Endothelial cell of umbilical vein (primary cell): ENCODE measurements around the gene PIK3AP1. TPM values are rescaled to one million over a fixed set of nuclear protein-coding genes. Genes with fewer than 3 reads are reported as not detected.
"Not testable (repeated sequence)": the region's sequence is repeated elsewhere in the genome, so short reads cannot be mapped to it uniquely, and the experiment has no call there.

Experiments used
- BruUV-seq: library from RNA; stranded (reverse); fragments of 400-500 nt; replicated peaks from 2 replicates; lab custom pipeline; 2021; lab: Mats Ljungman, UMichigan
- CTCF ChIA-PET: fragments of 300-600, 350-600 bp; sonication (Branson Sonifier 250); formaldehyde crosslinking; loops from one replicate; lab custom pipeline; 2021; ENCODE audit warnings: antibody characterized with exemption, inconsistent platforms; lab: Charles Lee
- POLR2A ChIA-PET: fragments of 300-600, 350-600 bp; sonication (Branson Sonifier 250); formaldehyde crosslinking; loops from one replicate; lab custom pipeline; 2021; ENCODE audit warnings: antibody characterized with exemption, inconsistent platforms; lab: Charles Lee
- DNase-seq: peaks from one replicate; pipeline ENCODE4 v3.0.0-alpha.2; 2011; ENCODE audit warnings: low read depth, low spot score
- FAIRE-seq: peaks from 2 replicates; lab custom pipeline; 2011; peaks lifted over from hg19 to GRCh38; lab: Jason Lieb, UNC
- H2AFZ ChIP-seq: 2 replicates; pipeline ENCODE4 v1.6.0; 2012; ENCODE audit warnings: low read depth, low read length, control low read depth, inconsistent platforms
- H3K27ac ChIP-seq: 2 replicates; pipeline ENCODE4 v1.5.1; 2011; ENCODE audit warnings: low read depth, mild to moderate bottlenecking, control low read depth, low read length, moderate library complexity; ENCODE audit not compliant: insufficient read depth
- H3K27me3 ChIP-seq, 2 experiments: 2 replicates each; pipeline versions ENCODE4 v1.6.0 to v1.6.1; 2011; ENCODE audit warnings: low read length in 2 of 2, mixed read lengths in 1 of 2; ENCODE audit not compliant: control insufficient read depth in 2 of 2, insufficient read depth in 2 of 2
- H3K36me3 ChIP-seq, 2 experiments: 2 replicates in 1 of 2; 3 replicates in 1 of 2; pipeline ENCODE4 v1.5.1; 2011; ENCODE audit warnings: low read length in 2 of 2, mild to moderate bottlenecking in 1 of 2, moderate library complexity in 1 of 2; ENCODE audit not compliant: control insufficient read depth in 2 of 2, insufficient read depth in 2 of 2; ENCODE audit errors: extremely low read depth in 1 of 2
- H3K4me1 ChIP-seq: 3 replicates; pipeline ENCODE4 v1.5.1; 2011; ENCODE audit warnings: mild to moderate bottlenecking, low read length; ENCODE audit not compliant: control insufficient read depth, insufficient read depth; ENCODE audit errors: extremely low read depth
- H3K4me2 ChIP-seq: 2 replicates; pipeline ENCODE4 v1.6.1; 2011; ENCODE audit warnings: low read length, control low read depth, mixed read lengths; ENCODE audit not compliant: insufficient read depth
- H3K4me3 ChIP-seq, 3 experiments: fragments of 200-600 bp in 1 of 3; sonication (generic), shearing (Covaris generic) in 1 of 3; replicated peaks in 1 of 3; 2 replicates each; pipeline ENCODE4 v1.5.1; 2011 to 2016; ENCODE audit warnings: control low read depth in 3 of 3, low read length in 3 of 3, mild to moderate bottlenecking in 2 of 3, inconsistent platforms in 1 of 3, low read depth in 1 of 3, moderate library complexity in 1 of 3; ENCODE audit not compliant: insufficient read depth in 1 of 3
- H3K79me2 ChIP-seq: 2 replicates; pipeline ENCODE4 v1.6.0; 2012; ENCODE audit warnings: low read length, inconsistent platforms; ENCODE audit not compliant: control insufficient read depth, insufficient read depth
- H3K9ac ChIP-seq: replicated peaks from 2 replicates; pipeline ENCODE3; 2011; ENCODE audit warnings: low read length, control low read depth; ENCODE audit not compliant: insufficient read depth; ENCODE audit errors: extremely low read depth
- H3K9me1 ChIP-seq: replicated peaks from 3 replicates; pipeline ENCODE4 v1.6.0; 2011; ENCODE audit warnings: mild to moderate bottlenecking, low read length; ENCODE audit not compliant: control insufficient read depth, insufficient read depth; ENCODE audit errors: extremely low read depth
- H3K9me3 ChIP-seq: replicated peaks from 2 replicates; pipeline ENCODE4 v1.5.1; 2012; ENCODE audit warnings: low read length, inconsistent platforms; ENCODE audit not compliant: control insufficient read depth, insufficient read depth
- H4K20me1 ChIP-seq: replicated peaks from 2 replicates; pipeline ENCODE3; 2011; ENCODE audit warnings: mild to moderate bottlenecking, low read length; ENCODE audit not compliant: control insufficient read depth, insufficient read depth; ENCODE audit errors: extremely low read depth
- CTCF ChIP-seq, 2 donors: IDR thresholded peaks; 1 replicate in 1 of 2; 2 replicates in 1 of 2; pipeline ENCODE4 v1.5.1; 2011; ENCODE audit warnings: low read length in 2 of 2, mild to moderate bottlenecking in 2 of 2, moderate library complexity in 2 of 2, control low read depth in 1 of 2, inconsistent platforms in 1 of 2, low read depth in 1 of 2; ENCODE audit not compliant: insufficient read depth in 1 of 2; ENCODE audit errors: extremely low read depth in 1 of 2
- EZH2 ChIP-seq: IDR thresholded peaks from 2 replicates; pipeline ENCODE4 v1.6.1; 2012; ENCODE audit warnings: borderline replicate concordance, low read depth, mild to moderate bottlenecking, moderate library complexity, low read length, inconsistent platforms; ENCODE audit not compliant: severe bottlenecking
- FOS ChIP-seq: IDR thresholded peaks from 2 replicates; pipeline ENCODE4 v1.6.1; 2011; ENCODE audit warnings: mild to moderate bottlenecking, low read length, moderate library complexity, borderline replicate concordance; ENCODE audit not compliant: insufficient read depth
- GATA2 ChIP-seq: IDR thresholded peaks from 2 replicates; pipeline ENCODE4 v1.7.0; 2011; ENCODE audit warnings: low read depth, mild to moderate bottlenecking, moderate library complexity, mixed read lengths, low read length; ENCODE audit not compliant: insufficient read length, insufficient read depth
- JUN ChIP-seq: IDR thresholded peaks from 2 replicates; pipeline ENCODE4 v1.6.1; 2011; ENCODE audit warnings: borderline replicate concordance, low read depth; ENCODE audit not compliant: insufficient read length, insufficient read depth
- MYC ChIP-seq: IDR thresholded peaks from one replicate; pipeline ENCODE4 v1.6.1; 2011; ENCODE audit warnings: mild to moderate bottlenecking, low read depth, low read length
- POLR2A ChIP-seq: IDR thresholded peaks from 2 replicates; pipeline ENCODE4 v1.6.1; 2012; ENCODE audit warnings: low read depth, mild to moderate bottlenecking, control low read depth, low read length
- POLR2AphosphoS5 ChIP-seq: IDR thresholded peaks from 2 replicates; pipeline ENCODE4 v1.6.1; 2012; ENCODE audit warnings: low read depth, mild to moderate bottlenecking, control low read depth, low read length, moderate library complexity; ENCODE audit not compliant: insufficient read depth
- dilution Hi-C: fragments of 300-500 bp; cut with MboI; formaldehyde crosslinking; loops from one replicate; pipeline ENCODE4 v1.15.0; 2019; ENCODE audit warnings: low sequenced_read_pairs; ENCODE audit not compliant: extremely low pct_ligation_motif_present
- intact Hi-C: fragments of 100-400 bp; cut with micrococcal nuclease; formaldehyde crosslinking; loops from one replicate; pipeline ENCODE4 v1.10.0; 2022
- polyA plus RNA-seq, 4 experiments: library from polyadenylated mRNA; depleted of rRNA in 3 of 4; stranded (reverse) in 3 of 4; unstranded in 1 of 4; fragments of >200 nt; gene quantifications; 2 replicates each; pipeline versions ENCODE4 v1.2.1 to v1.2.3, GENCODE V29; 2011 to 2012; ENCODE audit warnings: missing spikeins in 1 of 4
- total RNA-seq: library from RNA; stranded (reverse); gene quantifications from 2 replicates; pipeline ENCODE4 v1.2.3, GENCODE V29; 2021
- TF ChIP-seq, protein P1 (sequence below): IDR thresholded peaks from 2 replicates; pipeline ENCODE4 v1.6.1; 2011; ENCODE audit not compliant: insufficient read depth, insufficient read length

Gene PIK3AP1
- total and polyA plus RNA-seq, 2 donors (not counting 3 experiments of a cell fraction or from before 2014, with no cell fraction given) = 0.04 TPM; not detected in 1

DNA sequence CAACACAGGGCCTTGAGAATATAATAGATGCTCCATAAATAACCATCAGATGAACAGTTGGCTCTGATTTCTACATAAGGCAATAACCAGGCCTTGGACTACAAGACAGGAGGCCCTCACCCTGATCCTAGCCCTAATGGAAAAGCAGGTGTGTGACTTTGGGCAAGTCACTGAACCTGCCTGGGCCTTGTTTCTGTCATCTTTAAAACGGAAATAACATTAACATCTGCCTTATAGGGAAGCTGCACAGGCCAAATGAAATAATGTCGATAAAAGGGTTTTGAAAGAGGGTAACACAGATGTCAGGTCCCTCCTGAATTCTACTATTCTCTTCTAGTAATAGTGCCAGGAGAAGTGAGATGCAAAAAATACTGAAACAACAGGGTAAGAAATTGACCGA lies 20.7 kb downstream of the PIK3AP1 start:
- Histone ChIP-seq H3K9me3 (no peaks in the 10 kb centered on the region), H3K4me2 (no peak overlapping the region), H2AFZ (no peak overlapping the region), H3K27me3 (peaks cover 0 to 1% of the 10 kb centered on the region in 2 experiments), H4K20me1 (no peaks in the 10 kb centered on the region), H3K27ac (no peak overlapping the region), H3K9me1 (no peaks in the 10 kb centered on the region), H3K79me2 (no peaks in the 10 kb centered on the region), H3K4me1 (no peaks in the 10 kb centered on the region), H3K4me3 (no peak overlapping the region), H3K36me3 (no peaks in the 10 kb centered on the region), H3K9ac (no peak overlapping the region)
- TF ChIP-seq GATA2 (no peak), FOS (no peak), EZH2 (no peak), POLR2A (no peak), POLR2AphosphoS5 (no peak), CTCF (IDR thresholded peaks at IDR 0.05; ENCODE audit: extremely low read depth in 1 of 2, insufficient read depth in 1 of 2, low read depth in 1 of 2, low read length in 2 of 2) (no peak), JUN (no peak), MYC (no peak)
- TF ChIP-seq, protein P1, sequence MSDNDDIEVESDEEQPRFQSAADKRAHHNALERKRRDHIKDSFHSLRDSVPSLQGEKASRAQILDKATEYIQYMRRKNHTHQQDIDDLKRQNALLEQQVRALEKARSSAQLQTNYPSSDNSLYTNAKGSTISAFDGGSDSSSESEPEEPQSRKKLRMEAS = no peak
- intact Hi-C loops = no loop called here
- CTCF ChIA-PET = no interaction called here
- no TSS peak for BruUV-seq
- dilution Hi-C loops = no loop called here
- FAIRE-seq (no peak), DNase-seq (no peak)
- POLR2A ChIA-PET = no interaction called here

GRCh38 chr10:96698305-96698704 lies 22.0 kb downstream of the PIK3AP1 start:
- H3K27me3 ChIP-seq, H3K9me3 ChIP-seq, H3K4me1 ChIP-seq, DNase-seq, dilution Hi-C loops, CTCF ChIA-PET, POLR2A ChIA-PET, H3K27ac ChIP-seq, FAIRE-seq, H3K9me1 ChIP-seq, intact Hi-C loops, H4K20me1 ChIP-seq, H3K4me2 ChIP-seq, H3K36me3 ChIP-seq, H3K9ac ChIP-seq, BruUV-seq, H3K79me2 ChIP-seq, H2AFZ ChIP-seq, H3K4me3 ChIP-seq: not testable (repeated sequence)
